Stimulated activated CD8-positive, alpha-beta memory T cell treated with anti-CD3 and anti-CD28 coated beads, Interleukin-15, amount 100 ng/mL, for 24 hours (primary cell): ENCODE results near the gene ZNF547.
A peak's percentile ranks its signal among the peaks of the same experiment; 100 is the strongest.
"Not testable (repeated sequence)": the region's sequence is repeated elsewhere in the genome, so short reads cannot be mapped to it uniquely, and the experiment has no call there.

Experiments
- DNase-seq: peaks from one replicate; pipeline ENCODE4 v3.0.0-alpha.2; 2020; ENCODE audit warnings: low read depth

Gene ZNF547

DNA sequence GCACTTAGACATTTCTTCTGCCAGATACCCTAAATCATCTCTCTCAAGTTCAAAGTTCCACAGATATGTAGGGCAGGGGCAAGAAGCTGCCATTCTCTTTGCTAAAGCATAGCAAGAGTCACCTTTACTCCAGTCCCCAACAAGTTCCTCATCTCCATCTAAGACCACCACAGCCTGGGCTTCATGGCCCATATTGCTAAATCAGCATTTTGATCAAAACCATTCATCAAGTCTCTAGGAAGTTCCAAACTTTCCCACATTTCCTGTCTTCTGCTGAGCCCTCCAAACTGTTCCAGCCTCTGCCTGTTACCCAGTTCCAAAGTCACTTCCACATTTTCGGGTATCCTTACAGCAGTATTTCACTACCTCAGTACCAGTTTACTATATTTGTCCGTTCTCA is 11.3 kb downstream of the ZNF547 start:
- not testable (repeated sequence) for DNase-seq

DNA sequence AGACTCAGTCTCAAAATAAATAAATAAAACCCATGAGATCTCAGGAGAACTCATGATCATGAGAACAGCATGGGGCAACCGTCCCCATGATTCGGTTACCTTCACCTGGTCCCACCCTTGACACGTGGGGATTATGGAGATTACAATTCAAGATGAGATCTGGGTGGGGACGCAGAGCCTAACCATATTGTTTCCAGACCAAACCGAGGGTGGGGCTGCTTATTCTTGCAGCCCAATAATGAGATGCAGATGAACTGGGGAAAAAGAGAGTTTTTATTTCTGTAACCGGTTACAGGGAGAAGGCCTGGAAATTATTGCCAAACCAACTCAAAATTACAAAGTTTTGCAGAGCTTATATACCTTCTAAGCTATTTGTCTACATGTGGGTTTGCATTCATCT is 12.8 kb downstream of the ZNF547 start:
- DNase-seq = no peak

DNA sequence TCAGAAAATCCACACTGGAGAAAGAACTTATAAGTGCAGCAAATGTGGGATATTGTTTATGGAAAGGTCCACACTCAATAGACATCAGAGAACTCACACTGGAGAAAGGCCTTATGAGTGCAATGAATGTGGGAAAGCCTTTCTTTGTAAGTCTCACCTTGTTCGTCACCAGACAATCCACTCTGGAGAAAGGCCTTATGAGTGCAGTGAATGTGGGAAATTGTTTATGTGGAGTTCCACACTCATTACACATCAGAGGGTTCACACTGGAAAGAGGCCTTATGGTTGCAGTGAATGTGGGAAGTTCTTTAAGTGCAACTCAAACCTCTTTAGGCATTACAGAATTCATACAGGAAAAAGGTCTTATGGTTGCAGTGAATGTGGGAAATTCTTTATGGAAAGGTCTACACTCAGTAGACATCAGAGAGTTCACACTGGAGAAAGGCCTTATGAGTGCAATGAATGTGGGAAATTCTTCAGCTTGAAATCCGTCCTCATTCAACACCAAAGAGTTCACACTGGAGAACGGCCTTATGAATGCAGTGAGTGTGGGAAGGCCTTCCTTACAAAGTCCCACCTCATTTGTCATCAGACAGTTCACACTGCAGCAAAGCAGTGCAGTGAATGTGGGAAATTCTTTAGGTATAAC is 14.3 kb downstream of the ZNF547 start:
- no peak for DNase-seq

DNA sequence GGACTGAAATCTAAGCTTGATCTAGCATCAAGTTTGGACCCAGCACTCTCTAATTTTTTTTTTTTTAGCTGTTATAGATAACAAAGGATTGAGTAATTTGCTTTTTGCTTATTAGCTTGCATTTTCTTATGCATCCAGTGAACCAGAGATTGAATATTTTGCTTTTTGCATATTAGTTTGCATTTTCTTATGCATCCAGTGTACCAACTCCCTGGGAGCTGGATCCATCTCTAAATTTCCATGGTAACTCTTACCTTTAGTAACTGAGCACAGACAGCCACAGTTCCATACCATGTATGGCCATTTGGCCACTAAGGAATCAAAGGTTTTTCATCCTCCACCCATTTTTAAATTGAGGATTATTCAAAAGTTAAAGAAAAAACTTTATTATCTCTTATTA is 17.6 kb downstream of the ZNF547 start:
- no peak for DNase-seq

DNA sequence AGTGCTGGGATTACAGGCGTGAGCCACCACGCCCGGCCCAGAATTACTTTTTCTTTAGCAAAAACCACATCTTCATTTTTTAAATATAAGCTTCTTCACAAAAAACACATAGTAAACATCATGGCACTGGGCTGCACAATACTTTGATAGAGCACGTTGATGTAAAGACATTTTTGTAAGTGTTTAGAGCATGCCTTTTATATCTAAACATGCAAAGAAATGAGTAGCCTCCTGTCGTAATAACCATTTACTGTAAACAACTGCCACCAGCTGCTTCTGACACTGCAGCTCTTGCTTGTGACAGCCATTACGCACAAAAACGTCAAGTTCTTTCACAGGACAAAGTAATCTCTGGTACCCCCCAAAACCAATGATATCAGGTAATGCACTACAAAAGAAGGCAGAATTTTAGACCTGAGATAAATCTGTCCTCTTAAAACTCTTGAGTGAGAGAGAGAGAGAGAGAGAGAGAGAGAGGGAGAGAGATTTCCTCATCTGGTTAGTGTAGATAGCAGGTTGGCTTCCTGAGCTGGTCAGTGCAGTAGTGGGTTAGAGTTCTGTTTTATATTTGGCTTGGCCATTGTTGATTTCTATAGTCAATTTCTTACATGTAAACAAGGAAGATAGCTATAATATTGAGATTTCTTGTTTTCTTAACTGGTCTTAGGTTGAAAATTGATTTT is 19.6 kb downstream of the ZNF547 start:
- no peak for DNase-seq

DNA sequence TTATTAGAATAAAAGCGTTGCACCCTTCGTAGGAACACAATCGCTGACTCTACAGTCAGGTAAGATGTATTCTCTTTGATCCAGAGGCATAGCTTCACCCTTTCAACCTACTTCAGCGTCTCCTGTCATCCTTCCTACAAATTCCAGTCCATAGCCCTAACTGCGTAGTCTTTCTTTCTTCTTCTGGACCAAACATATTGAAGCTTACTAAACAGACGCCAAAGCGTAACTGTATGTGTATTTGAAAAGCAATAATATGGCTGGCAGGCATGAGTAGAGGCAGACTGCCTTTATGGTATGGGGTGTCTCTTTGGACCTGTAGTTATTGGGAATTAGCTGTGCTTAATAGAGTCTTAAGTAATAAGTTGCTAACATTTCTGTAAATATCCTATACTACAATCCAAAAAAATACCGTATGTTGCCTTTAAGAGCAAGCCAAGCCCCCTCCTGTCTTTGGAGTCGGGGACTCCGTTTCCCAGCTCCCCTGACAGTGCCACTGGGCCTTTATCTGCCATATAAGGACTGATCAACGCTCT is 25.9 kb downstream of the ZNF547 start:
- no peak for DNase-seq

DNA sequence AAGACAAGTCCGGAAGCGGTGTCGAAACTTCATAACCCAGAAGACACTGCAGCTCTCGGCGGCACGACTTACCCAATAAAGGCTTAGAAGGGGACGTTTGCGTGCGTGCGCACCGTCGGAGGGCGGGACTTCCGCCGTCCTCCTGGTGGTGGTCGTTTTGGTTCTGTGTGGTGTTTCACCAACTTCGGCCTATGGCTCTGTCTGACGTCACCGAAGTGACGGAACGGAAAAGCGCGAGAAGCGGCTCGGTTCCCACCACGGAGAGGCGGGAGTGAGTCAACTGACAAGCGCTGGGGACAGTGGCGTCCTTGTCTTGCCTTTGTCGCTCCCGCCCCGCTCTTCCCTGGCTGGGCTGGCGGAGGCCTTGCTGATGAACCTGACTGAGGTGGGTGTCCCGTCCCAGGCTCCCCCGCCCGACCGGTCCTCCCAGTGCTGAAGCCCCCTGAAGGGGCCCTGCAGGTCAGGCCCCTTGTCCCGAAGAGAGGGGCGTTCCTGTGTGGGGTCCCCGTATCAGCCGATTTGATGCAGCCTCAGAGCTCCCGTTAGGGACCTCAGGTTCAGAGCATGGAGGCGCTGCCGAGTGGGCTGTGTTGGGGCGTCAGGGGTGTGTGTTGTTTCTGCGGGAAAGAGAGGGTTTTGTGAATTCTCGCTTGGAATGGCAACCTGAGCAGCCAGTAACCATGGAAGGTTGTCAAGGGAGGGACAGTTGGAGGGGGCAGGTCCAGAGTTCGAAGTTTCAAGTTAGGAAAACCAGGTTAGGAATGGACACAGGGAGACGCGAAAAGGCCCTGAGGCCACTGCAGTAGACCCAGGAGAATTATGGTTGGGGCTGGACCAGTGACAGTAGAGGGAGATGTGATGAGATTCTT is 26.6 kb downstream of the ZNF547 start, which contains the start of gene ZNF548:
TSS of gene ZNF548 (plus strand) at position 125 of the 869 bp plus-strand sequence. CDS start at position 371, 246 bp downstream.
- DNase-seq = peak; percentile 97

DNA sequence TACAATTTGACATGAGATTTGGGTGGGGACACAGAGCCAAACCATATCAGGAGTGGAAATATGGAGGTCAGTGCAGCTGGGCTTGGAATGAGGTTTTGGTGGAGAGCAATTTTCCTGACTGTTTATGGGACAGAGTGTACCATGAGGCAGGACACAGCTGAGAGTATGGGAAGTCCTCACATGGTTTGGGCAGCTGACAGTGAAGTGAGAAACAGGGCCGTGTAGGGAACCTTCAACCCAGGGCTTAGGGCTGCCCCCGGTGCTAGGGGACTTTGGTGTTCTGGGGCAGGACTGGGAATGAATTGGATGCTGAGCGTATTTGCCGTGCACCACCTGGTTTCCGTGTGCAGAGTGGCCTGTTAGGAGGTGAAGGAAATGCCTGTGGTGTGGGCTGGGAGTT is 32.4 kb downstream of the ZNF547 start:
- no peak for DNase-seq

DNA sequence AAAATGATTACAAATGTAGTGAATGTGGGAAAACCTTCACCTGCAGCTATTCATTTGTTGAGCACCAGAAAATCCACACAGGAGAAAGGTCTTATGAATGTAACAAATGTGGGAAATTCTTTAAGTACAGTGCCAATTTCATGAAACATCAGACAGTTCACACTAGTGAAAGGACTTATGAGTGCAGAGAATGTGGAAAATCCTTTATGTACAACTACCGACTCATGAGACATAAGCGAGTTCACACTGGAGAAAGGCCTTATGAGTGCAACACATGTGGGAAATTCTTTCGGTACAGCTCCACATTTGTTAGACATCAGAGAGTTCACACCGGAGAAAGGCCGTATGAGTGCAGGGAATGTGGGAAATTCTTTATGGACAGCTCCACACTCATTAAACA is 35.5 kb downstream of the ZNF547 start:
- no peak for DNase-seq

DNA sequence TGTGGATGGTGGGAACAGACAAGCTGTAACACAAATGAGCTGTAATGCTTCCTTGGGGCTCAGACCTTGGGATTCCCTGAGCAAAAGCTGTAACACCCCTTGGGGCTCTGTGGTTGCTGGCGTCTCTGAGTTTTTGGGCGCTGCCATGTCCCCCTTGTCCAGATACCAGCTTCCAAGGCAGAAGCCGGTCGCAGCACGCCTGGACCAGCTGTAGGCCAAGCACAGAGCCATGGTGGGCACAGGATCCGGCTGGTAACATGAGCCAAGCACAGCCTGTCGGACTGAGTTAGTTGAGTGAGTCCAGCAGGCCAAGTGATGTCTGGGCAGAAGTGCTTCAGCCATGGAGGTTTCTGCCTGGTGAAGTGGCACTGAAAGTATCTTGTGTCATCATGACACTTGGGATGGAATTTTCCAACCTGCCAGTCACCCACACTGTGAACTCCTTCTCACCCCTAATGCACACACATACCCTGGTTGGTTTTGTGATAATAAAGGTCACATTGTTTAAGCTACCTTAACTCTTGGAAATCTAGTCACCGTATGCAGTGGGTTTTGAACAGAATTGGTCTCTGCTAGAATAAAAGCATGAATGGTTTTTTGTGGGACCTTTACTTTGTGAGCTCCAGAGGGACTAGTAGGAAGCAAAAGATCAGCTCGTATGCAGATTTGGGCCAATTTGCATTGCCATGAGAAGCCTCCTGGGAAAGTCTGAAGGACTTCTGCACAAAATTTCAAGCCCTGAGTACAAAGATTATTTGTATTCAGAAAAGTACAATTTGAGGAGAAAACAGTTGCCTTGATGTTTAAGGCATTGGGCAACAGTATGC is 40.6 kb downstream of the ZNF547 start:
- DNase-seq = no peak

DNA sequence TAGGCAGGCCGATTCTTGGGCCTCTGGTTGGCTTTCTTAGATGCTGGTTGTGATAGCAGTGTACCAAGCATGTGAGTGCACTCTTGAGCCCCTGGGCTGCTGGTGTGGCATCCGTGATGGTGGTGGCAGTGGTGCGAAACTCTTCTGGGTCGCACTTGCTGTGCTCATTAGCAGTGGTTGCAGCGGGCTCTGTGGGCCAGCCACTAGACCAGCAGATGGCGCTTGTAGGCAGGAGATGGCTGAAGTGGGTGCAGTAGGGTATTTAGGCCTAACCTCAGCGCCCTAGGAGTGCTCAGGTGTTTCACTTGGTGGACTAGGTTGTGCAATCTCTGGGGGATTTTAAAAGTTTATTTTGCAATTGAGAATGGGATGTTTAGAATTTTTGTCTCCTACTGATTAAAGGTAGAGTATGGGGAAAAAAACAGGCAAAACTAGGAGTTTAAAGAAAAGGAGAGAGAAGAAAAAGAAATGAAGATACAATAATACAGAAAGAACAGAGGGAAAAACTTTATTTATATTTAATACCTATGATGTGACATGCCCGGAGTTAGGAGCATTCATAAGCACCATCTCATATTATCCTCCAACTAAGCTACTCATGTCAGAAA is 43.3 kb downstream of the ZNF547 start:
- DNase-seq = peak; percentile 26

DNA sequence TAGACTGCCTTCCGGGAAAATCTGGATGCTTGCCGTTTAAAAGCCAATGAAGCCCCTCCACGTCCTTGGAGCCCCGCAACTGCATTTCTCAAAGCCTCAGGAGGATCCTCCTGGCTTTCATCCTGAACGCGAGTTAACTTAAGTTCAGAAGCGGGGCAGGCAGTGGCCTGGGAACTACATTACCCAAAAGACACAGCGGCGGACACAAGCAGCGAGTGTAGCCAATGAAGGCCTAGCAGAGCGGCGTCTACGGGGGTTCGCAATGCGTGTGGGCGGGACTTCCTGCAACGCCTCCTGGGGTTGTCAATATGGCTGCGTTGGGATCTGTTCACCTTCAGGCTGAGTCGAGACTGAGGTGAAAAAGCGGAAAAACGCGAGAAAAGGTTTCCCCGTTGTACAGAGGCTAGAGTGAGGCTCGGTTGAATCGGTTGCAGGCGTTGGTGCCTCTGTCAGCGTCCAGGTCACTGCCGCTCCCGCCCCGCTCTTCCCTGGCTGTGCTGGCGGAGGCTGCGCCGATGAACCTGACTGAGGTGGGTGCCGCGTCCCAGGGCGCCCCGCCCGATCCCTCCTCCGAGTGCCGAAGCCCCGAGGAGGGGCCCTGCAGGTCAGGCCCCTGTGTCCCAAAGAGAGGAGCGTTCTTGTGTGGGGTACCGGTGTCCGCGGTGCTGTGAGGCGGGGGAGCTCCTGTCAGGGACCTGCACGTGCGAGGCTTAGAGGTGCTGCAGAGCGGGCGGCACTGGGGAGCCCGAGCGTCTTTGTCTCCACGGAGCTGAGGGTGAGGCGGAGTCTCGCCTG is 47.7 kb downstream of the ZNF547 start, which contains the start of gene ZNF17:
TSS of gene ZNF17 (plus strand) at position 285 of the 795 bp plus-strand sequence. CDS start 2,455 bp downstream, outside the sequence.
- peak; percentile 79 for DNase-seq

DNA sequence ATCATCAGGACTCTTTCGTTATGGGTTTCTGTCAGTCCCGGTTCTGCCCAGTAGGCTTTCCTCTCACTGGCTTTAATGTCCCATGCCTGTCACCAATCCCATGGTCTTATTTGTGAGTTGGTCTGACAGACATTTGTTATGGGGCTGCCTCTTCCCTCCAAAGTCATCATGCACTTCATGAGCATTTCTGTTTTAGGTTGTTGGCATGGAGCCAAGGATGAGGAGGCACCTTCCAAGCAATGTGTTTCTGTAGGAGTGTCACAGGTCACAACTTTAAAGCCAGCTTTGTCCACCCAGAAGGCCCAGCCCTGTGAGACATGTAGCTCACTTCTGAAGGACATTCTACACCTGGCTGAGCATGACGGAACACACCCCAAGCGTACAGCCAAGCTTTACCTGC is 56.1 kb downstream of the ZNF547 start:
- no peak for DNase-seq

DNA sequence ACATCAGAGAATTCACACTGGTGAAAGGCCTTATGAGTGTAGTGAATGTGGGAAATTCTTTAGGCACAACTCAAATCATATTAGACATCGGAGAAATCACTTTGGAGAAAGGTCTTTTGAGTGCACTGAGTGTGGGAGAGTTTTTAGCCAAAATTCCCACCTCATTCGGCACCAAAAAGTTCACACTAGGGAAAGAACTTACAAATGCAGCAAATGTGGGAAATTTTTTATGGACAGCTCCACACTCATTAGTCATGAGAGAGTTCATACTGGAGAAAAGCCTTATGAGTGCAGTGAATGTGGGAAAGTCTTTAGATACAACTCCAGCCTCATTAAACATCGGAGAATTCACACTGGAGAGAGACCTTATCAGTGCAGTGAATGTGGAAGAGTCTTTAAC is 57.7 kb downstream of the ZNF547 start:
- DNase-seq = no peak
